ENCODE results near the gene IFNGR2. TPM values are rescaled to one million over a fixed set of nuclear protein-coding genes. Genes with fewer than 3 reads are reported as not detected.

The IFNGR2 gene
- total and polyA plus RNA-seq, 2 donors (not counting 1 experiment from before 2014, with no cell fraction given) = 50.7 to 57.6 TPM

GRCh38 chr21:33371366-33371765 lies 31.8 kb upstream of the IFNGR2 start:
- no peak overlapping the region for H3K9ac ChIP-seq (ENCODE audit: insufficient read depth, low read length)
- H3K9me3 ChIP-seq (ENCODE audit: control insufficient read depth, insufficient read depth, low read depth, low read length) = no peaks in the 10 kb centered on the region
- no peaks in the 10 kb centered on the region for H3K4me1 ChIP-seq (ENCODE audit: control insufficient read depth, extremely low read depth, insufficient read depth, low read length)
- H3K36me3 ChIP-seq (ENCODE audit: control insufficient read depth, insufficient read depth, low read length) = no peaks in the 10 kb centered on the region
- H3K27me3 ChIP-seq (ENCODE audit: control insufficient read depth, insufficient read depth, low read length) = peaks cover 3% of the 10 kb centered on the region
- H2AFZ ChIP-seq (ENCODE audit: low read length) = no peak overlapping the region
- no peak overlapping the region for H3K27ac ChIP-seq (ENCODE audit: insufficient read depth, low read length)
- no peak overlapping the region for H3K4me3 ChIP-seq (replicated peaks in 1 of 4; ENCODE audit: control extremely low read depth in 1 of 4, insufficient read depth in 1 of 4, low read depth in 3 of 4, low read length in 4 of 4)
- no peaks in the 10 kb centered on the region for H3K79me2 ChIP-seq (ENCODE audit: control insufficient read depth, insufficient read depth, low read length)
- no peak for DNase-seq (ENCODE audit: low read depth in 2 of 2)
- no peak overlapping the region for H3K4me2 ChIP-seq (ENCODE audit: extremely low read depth, insufficient read depth, low read length)
- H4K20me1 ChIP-seq (ENCODE audit: control insufficient read depth, extremely low read depth, insufficient read depth, low read length) = no peaks in the 10 kb centered on the region
- TF ChIP-seq CTCF (conservative IDR thresholded peaks at IDR 0.05 in 1 of 2, IDR thresholded peaks at IDR 0.05 in 1 of 2; ENCODE audit: low read depth in 1 of 2, low read length in 2 of 2) = no peak
- no peak for TF ChIP-seq EZH2 (IDR thresholded peaks at IDR 0.05; ENCODE audit: low read length, missing control alignments)

GRCh38 chr21:33372582-33372981 lies 30.6 kb upstream of the IFNGR2 start:
- H3K27me3 ChIP-seq (ENCODE audit: control insufficient read depth, insufficient read depth, low read length) = peaks cover 3% of the 10 kb centered on the region
- no peak for DNase-seq (ENCODE audit: low read depth in 2 of 2)
- no peaks in the 10 kb centered on the region for H3K36me3 ChIP-seq (ENCODE audit: control insufficient read depth, insufficient read depth, low read length)
- no peaks in the 10 kb centered on the region for H3K9me3 ChIP-seq (ENCODE audit: control insufficient read depth, insufficient read depth, low read depth, low read length)
- H3K4me3 ChIP-seq (replicated peaks in 1 of 4; ENCODE audit: control extremely low read depth in 1 of 4, insufficient read depth in 1 of 4, low read depth in 3 of 4, low read length in 4 of 4) = no peak overlapping the region
- H4K20me1 ChIP-seq (ENCODE audit: control insufficient read depth, extremely low read depth, insufficient read depth, low read length) = no peaks in the 10 kb centered on the region
- no peak overlapping the region for H2AFZ ChIP-seq (ENCODE audit: low read length)
- H3K9ac ChIP-seq (ENCODE audit: insufficient read depth, low read length) = no peak overlapping the region
- no peaks in the 10 kb centered on the region for H3K4me1 ChIP-seq (ENCODE audit: control insufficient read depth, extremely low read depth, insufficient read depth, low read length)
- TF ChIP-seq EZH2 (IDR thresholded peaks at IDR 0.05; ENCODE audit: low read length, missing control alignments) (no peak), CTCF (conservative IDR thresholded peaks at IDR 0.05 in 1 of 2, IDR thresholded peaks at IDR 0.05 in 1 of 2; ENCODE audit: low read depth in 1 of 2, low read length in 2 of 2) (no peak)
- no peak overlapping the region for H3K27ac ChIP-seq (ENCODE audit: insufficient read depth, low read length)
- H3K4me2 ChIP-seq (ENCODE audit: extremely low read depth, insufficient read depth, low read length) = no peak overlapping the region
- no peaks in the 10 kb centered on the region for H3K79me2 ChIP-seq (ENCODE audit: control insufficient read depth, insufficient read depth, low read length)

- Histone ChIP-seq H3K4me3 (replicated peaks in 1 of 4; ENCODE audit: control extremely low read depth in 1 of 4, insufficient read depth in 1 of 4, low read depth in 3 of 4, low read length in 4 of 4) (no peak overlapping the region), H4K20me1 (ENCODE audit: control insufficient read depth, extremely low read depth, insufficient read depth, low read length) (no peaks in the 10 kb centered on the region), H2AFZ (ENCODE audit: low read length) (no peak overlapping the region), H3K36me3 (ENCODE audit: control insufficient read depth, insufficient read depth, low read length) (no peaks in the 10 kb centered on the region), H3K4me2 (ENCODE audit: extremely low read depth, insufficient read depth, low read length) (no peak overlapping the region), H3K9me3 (ENCODE audit: control insufficient read depth, insufficient read depth, low read depth, low read length) (no peaks in the 10 kb centered on the region), H3K79me2 (ENCODE audit: control insufficient read depth, insufficient read depth, low read length) (no peaks in the 10 kb centered on the region), H3K27ac (ENCODE audit: insufficient read depth, low read length) (no peak overlapping the region), H3K9ac (ENCODE audit: insufficient read depth, low read length) (no peak overlapping the region), H3K4me1 (ENCODE audit: control insufficient read depth, extremely low read depth, insufficient read depth, low read length) (no peaks in the 10 kb centered on the region), H3K27me3 (ENCODE audit: control insufficient read depth, insufficient read depth, low read length) (peaks cover 3% of the 10 kb centered on the region)
- TF ChIP-seq CTCF (conservative IDR thresholded peaks at IDR 0.05 in 1 of 2, IDR thresholded peaks at IDR 0.05 in 1 of 2; ENCODE audit: low read depth in 1 of 2, low read length in 2 of 2) (no peak), EZH2 (IDR thresholded peaks at IDR 0.05; ENCODE audit: low read length, missing control alignments) (no peak)
- peak in 1 of 2 donors; percentile 10 for DNase-seq (ENCODE audit: low read depth in 2 of 2)
Observed at GRCh38 chr21:33373451-33373850, 29.8 kb upstream of the IFNGR2 start.
